GM12878 (cell line): ENCODE measurements around the gene F11. TPM values are rescaled to one million over a fixed set of nuclear protein-coding genes. Genes with fewer than 3 reads are reported as not detected.

Source experiments
- ATAC-seq: fragments of 200-7000 bp; cut with Tn5 transposase; 3 replicates; pipeline ENCODE4 v1.9.1; 2020; ENCODE audit warnings: mild to moderate bottlenecking, moderate library complexity
- BruUV-seq: library from RNA; stranded (reverse); fragments of 400-500 nt; replicated peaks from 2 replicates; lab custom pipeline; 2021; lab: Mats Ljungman, UMichigan
- CTCF ChIA-PET: fragments of 300-600 bp; sonication (Branson Sonifier 250); formaldehyde crosslinking; extraction: SDS; loops from one replicate; lab custom pipeline; 2021; ENCODE audit warnings: inconsistent platforms; lab: Yijun Ruan, JAX
- POLR2A ChIA-PET: fragments of 350-600 bp; formaldehyde crosslinking; extraction: SDS; loops from one replicate; lab custom pipeline; 2021; ENCODE audit warnings: inconsistent platforms; lab: Charles Lee
- RAD21 ChIA-PET: fragments of 300-600 bp; sonication (Branson Sonifier 250); formaldehyde crosslinking; loops from one replicate; lab custom pipeline; 2023; ENCODE audit warnings: antibody characterized with exemption; ENCODE audit not compliant: unreplicated experiment; lab: Charles Lee
- SMC1A ChIA-PET: fragments of 300-600 bp; sonication (Branson Sonifier 250); formaldehyde crosslinking; loops from one replicate; lab custom pipeline; 2023; ENCODE audit not compliant: unreplicated experiment, uncharacterized antibody; lab: Charles Lee
- DNase-seq: peaks from one replicate; pipeline ENCODE4 v3.0.0-alpha.2; 2011; ENCODE audit warnings: low read depth, low spot score
- FAIRE-seq: peaks from 3 replicates; lab custom pipeline; 2011; peaks lifted over from hg19 to GRCh38; lab: Jason Lieb, UNC
- H2AFZ ChIP-seq: 2 replicates; pipeline ENCODE4 v1.6.0; 2011; ENCODE audit warnings: low read depth, low read length, control low read depth; ENCODE audit not compliant: control insufficient read depth
- H3K27ac ChIP-seq: 2 replicates; pipeline ENCODE4 v1.5.1; 2011; ENCODE audit warnings: control low read depth; ENCODE audit not compliant: control insufficient read depth, insufficient read depth
- H3K27me3 ChIP-seq, 2 experiments: replicated peaks in 1 of 2; 2 replicates each; pipeline versions ENCODE4 v1.6.0 to v1.6.1; 2011; ENCODE audit warnings: low read length in 1 of 2; ENCODE audit not compliant: control insufficient read depth in 2 of 2, insufficient read depth in 2 of 2
- H3K36me3 ChIP-seq, 2 experiments: 2 replicates each; pipeline ENCODE4 v1.5.1; 2011; ENCODE audit warnings: low read length in 1 of 2; ENCODE audit not compliant: control insufficient read depth in 2 of 2, insufficient read depth in 2 of 2
- H3K4me1 ChIP-seq: 2 replicates; pipeline ENCODE4 v1.6.1; 2011; ENCODE audit warnings: mild to moderate bottlenecking, low read length, moderate library complexity, mixed read lengths; ENCODE audit not compliant: control insufficient read depth, insufficient read depth
- H3K4me2 ChIP-seq: 2 replicates; pipeline ENCODE4 v1.6.0; 2011; ENCODE audit warnings: control low read depth; ENCODE audit not compliant: control insufficient read depth, insufficient read depth
- H3K4me3 ChIP-seq: fragments of 200-600 bp; sonication (generic); 2 replicates; pipeline ENCODE4 v1.5.1; 2016
- H3K79me2 ChIP-seq: 2 replicates; pipeline ENCODE4 v1.6.0; 2011; ENCODE audit warnings: low read length; ENCODE audit not compliant: control insufficient read depth, insufficient read depth
- H3K9ac ChIP-seq: 2 replicates; pipeline ENCODE4 v1.8.0; 2011; ENCODE audit warnings: low read length, control low read depth, mixed read lengths; ENCODE audit not compliant: control insufficient read depth, insufficient read depth
- H3K9me3 ChIP-seq: replicated peaks from 3 replicates; pipeline ENCODE4 v1.5.1; 2011; ENCODE audit warnings: mild to moderate bottlenecking, low read length; ENCODE audit not compliant: control insufficient read depth, insufficient read depth
- H4K20me1 ChIP-seq: 2 replicates; pipeline ENCODE4 v1.6.0; 2011; ENCODE audit not compliant: control insufficient read depth, insufficient read depth
- ATF3 ChIP-seq: IDR thresholded peaks from 2 replicates; pipeline ENCODE4 v1.6.1; 2011; ENCODE audit warnings: low read depth, mild to moderate bottlenecking, low read length, moderate library complexity, borderline replicate concordance; ENCODE audit errors: extremely low read depth
- BMI1 ChIP-seq: fragments of 450-650 bp; IDR thresholded peaks from 2 replicates; pipeline ENCODE4 v1.6.1; 2016; ENCODE audit warnings: mild to moderate bottlenecking, moderate library complexity, borderline replicate concordance
- EGR1 ChIP-seq, 2 experiments: IDR thresholded peaks; 1 replicate in 1 of 2; 2 replicates in 1 of 2; pipeline ENCODE4 v1.6.1; 2011 to 2012; ENCODE audit warnings: low read depth in 2 of 2, low read length in 2 of 2, borderline replicate concordance in 1 of 2, mild to moderate bottlenecking in 1 of 2, moderate library complexity in 1 of 2
- FOXK2 ChIP-seq: fragments of 450-650 bp; IDR thresholded peaks from 2 replicates; pipeline ENCODE4 v1.6.1; 2017; ENCODE audit warnings: mild to moderate bottlenecking, moderate library complexity
- NFXL1 ChIP-seq: fragments of 450-650 bp; IDR thresholded peaks from 2 replicates; pipeline ENCODE4 v1.6.1; 2017; ENCODE audit warnings: antibody characterized with exemption, mild to moderate bottlenecking, borderline replicate concordance
- REST ChIP-seq: IDR thresholded peaks from 2 replicates; pipeline ENCODE4 v1.6.1; 2012; ENCODE audit warnings: mild to moderate bottlenecking, low read depth, low read length
- SMARCA5 ChIP-seq: fragments of 450-650 bp; IDR thresholded peaks from 2 replicates; pipeline ENCODE4 v1.6.1; 2017; ENCODE audit warnings: mild to moderate bottlenecking
- SUPT20H ChIP-seq: IDR thresholded peaks from 2 replicates; pipeline ENCODE4 v1.6.1; 2011; ENCODE audit warnings: low read depth, mild to moderate bottlenecking, low read length, moderate library complexity, borderline replicate concordance; ENCODE audit not compliant: control insufficient read depth
- WGBS: methylation state at CpG from one replicate; pipeline ENCODE4 v1.1.6; 2016; ENCODE audit warnings: low lambda C conversion rate; ENCODE audit not compliant: insufficient replicate concordance, insufficient coverage; ENCODE audit errors: missing lambda C conversion rate; 5-methylcytosine and 5-hydroxymethylcytosine counted together
- in situ Hi-C: fragments of 300-500 bp; cut with MboI; formaldehyde crosslinking; loops from 9 replicates; pipeline ENCODE4 v1.14.3; 2018; ENCODE audit warnings: mixed read lengths
- intact Hi-C: fragments of 100-400 bp; cut with micrococcal nuclease; formaldehyde crosslinking; loops from one replicate; pipeline ENCODE4 v1.14.2; 2022; ENCODE audit not compliant: unreplicated experiment
- polyA plus RNA-seq, 11 experiments: library from polyadenylated mRNA; depleted of rRNA in 4 of 11; unstranded in 6 of 11; stranded (reverse) in 5 of 11; fragments of >200 nt; fragmentation: Nextera tagmentation in 4 of 11; fragmentation: Illumina TruSeq in 1 of 11; extraction: Ambion mirVana in 4 of 11; extraction: Trizol in 1 of 11; gene quantifications; 1 replicate in 1 of 11; 2 replicates in 10 of 11; pipeline versions ENCODE4 v1.2.1 to v1.2.3, GENCODE V29; 2011 to 2016; ENCODE audit warnings: inconsistent platforms in 2 of 11, missing spikeins in 2 of 11, low read depth in 1 of 11
- total RNA-seq, 4 experiments: library from RNA; depleted of rRNA in 3 of 4; stranded (reverse); fragments of >200 nt in 3 of 4; fragmentation: Illumina TruSeq in 1 of 4; extraction: Trizol in 1 of 4; gene quantifications; 2 replicates each; pipeline versions ENCODE4 v1.2.1 to v1.2.3, GENCODE V29; 2013 to 2021

The F11 gene
- total and polyA plus RNA-seq, 10 of the 15 experiments (the other 5 are each of a cell fraction or from before 2014, with no cell fraction given): not detected

GRCh38 chr4:186286581-186286980, 20.6 kb downstream of the F11 start (continued):
- no peak for TF ChIP-seq NFXL1
- TF ChIP-seq SUPT20H: no peak

GRCh38 chr4:186291256-186291890, 25.4 kb downstream of the F11 start:
- H2AFZ ChIP-seq: no peak overlapping the region
- ChIA-PET CTCF (interaction anchor here (0.7 kb wide), 1 partner anchor 296 kb away, joined by 3 read pairs; no protein-coding TSS in a partner anchor), RAD21 (no interaction called here), SMC1A (no interaction called here), POLR2A (no interaction called here)
- no peaks in the 10 kb centered on the region for H3K36me3 ChIP-seq
- no peak overlapping the region for H3K9ac ChIP-seq
- DNase-seq: no peak
- FAIRE-seq: no peak
- no peaks in the 10 kb centered on the region for H3K4me1 ChIP-seq
- in situ Hi-C loops (no loop called here), intact Hi-C loops (no loop called here)
- H4K20me1 ChIP-seq: no peaks in the 10 kb centered on the region
- no peak overlapping the region for H3K4me2 ChIP-seq
- no peaks in the 10 kb centered on the region for H3K27me3 ChIP-seq
- no peaks in the 10 kb centered on the region for H3K79me2 ChIP-seq
- ATAC-seq: no peak
- 34% methylated on average over 10 of the region's 10 CpGs for WGBS
- no peak overlapping the region for H3K4me3 ChIP-seq
- no TSS peak for BruUV-seq
- no peak overlapping the region for H3K27ac ChIP-seq
- no peaks in the 10 kb centered on the region for H3K9me3 ChIP-seq
- TF ChIP-seq REST: no peak
- TF ChIP-seq EGR1 (IDR thresholded peaks at IDR 0.05; ENCODE audit: borderline replicate concordance in 1 of 2, low read depth in 2 of 2, low read length in 2 of 2): no peak
- no peak for TF ChIP-seq SMARCA5
- TF ChIP-seq BMI1: no peak
- no peak for TF ChIP-seq ATF3
- TF ChIP-seq FOXK2: no peak
- TF ChIP-seq, all 136 proteins: peak for 0
